ENCODE results near the gene CD79B.

DNA sequence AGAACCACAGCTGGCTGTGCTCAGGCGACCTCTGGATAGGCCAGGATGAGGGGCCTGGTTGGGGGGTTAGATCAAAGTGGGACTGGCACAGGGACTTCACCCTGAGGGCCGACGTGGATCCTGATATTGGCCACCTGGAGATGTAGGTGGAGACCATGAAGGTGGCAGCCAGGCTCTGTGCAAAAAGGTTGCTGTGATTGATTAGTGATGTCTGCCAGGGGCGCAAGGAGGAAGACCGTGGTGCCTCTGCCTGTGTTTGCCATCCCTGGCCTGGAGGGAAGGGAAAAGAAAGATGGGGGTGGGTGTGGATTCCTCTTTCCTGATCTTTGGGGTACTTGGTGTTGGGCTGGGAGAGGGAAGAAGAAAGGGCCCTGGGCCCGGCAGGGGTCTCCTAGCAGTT lies 41.1 kb upstream of the CD79B start:
- TF ChIP-seq, protein P1, sequence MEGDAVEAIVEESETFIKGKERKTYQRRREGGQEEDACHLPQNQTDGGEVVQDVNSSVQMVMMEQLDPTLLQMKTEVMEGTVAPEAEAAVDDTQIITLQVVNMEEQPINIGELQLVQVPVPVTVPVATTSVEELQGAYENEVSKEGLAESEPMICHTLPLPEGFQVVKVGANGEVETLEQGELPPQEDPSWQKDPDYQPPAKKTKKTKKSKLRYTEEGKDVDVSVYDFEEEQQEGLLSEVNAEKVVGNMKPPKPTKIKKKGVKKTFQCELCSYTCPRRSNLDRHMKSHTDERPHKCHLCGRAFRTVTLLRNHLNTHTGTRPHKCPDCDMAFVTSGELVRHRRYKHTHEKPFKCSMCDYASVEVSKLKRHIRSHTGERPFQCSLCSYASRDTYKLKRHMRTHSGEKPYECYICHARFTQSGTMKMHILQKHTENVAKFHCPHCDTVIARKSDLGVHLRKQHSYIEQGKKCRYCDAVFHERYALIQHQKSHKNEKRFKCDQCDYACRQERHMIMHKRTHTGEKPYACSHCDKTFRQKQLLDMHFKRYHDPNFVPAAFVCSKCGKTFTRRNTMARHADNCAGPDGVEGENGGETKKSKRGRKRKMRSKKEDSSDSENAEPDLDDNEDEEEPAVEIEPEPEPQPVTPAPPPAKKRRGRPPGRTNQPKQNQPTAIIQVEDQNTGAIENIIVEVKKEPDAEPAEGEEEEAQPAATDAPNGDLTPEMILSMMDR (conservative IDR thresholded peaks at IDR 0.05; ENCODE audit: low read depth, low read length) = no peak
- no peak for TF ChIP-seq EZH2 (IDR thresholded peaks at IDR 0.05; ENCODE audit: borderline replicate concordance, low read depth, low read length, poor library complexity, severe bottlenecking)
